GM12878 (cell line): ENCODE data around the gene HDHD3. TPM values are rescaled to one million over a fixed set of nuclear protein-coding genes. Genes with fewer than 3 reads are reported as not detected.

Source experiments
- ATAC-seq: fragments of 200-7000 bp; cut with Tn5 transposase; 3 replicates; pipeline ENCODE4 v1.9.1; 2020; ENCODE audit warnings: mild to moderate bottlenecking, moderate library complexity
- BruUV-seq: library from RNA; stranded (reverse); fragments of 400-500 nt; replicated peaks from 2 replicates; lab custom pipeline; 2021; lab: Mats Ljungman, UMichigan
- CTCF ChIA-PET: fragments of 300-600 bp; sonication (Branson Sonifier 250); formaldehyde crosslinking; extraction: SDS; loops from one replicate; lab custom pipeline; 2021; ENCODE audit warnings: inconsistent platforms; lab: Yijun Ruan, JAX
- POLR2A ChIA-PET: fragments of 350-600 bp; formaldehyde crosslinking; extraction: SDS; loops from one replicate; lab custom pipeline; 2021; ENCODE audit warnings: inconsistent platforms; lab: Charles Lee
- RAD21 ChIA-PET: fragments of 300-600 bp; sonication (Branson Sonifier 250); formaldehyde crosslinking; loops from one replicate; lab custom pipeline; 2023; ENCODE audit warnings: antibody characterized with exemption; ENCODE audit not compliant: unreplicated experiment; lab: Charles Lee
- SMC1A ChIA-PET: fragments of 300-600 bp; sonication (Branson Sonifier 250); formaldehyde crosslinking; loops from one replicate; lab custom pipeline; 2023; ENCODE audit not compliant: unreplicated experiment, uncharacterized antibody; lab: Charles Lee
- DNase-seq: peaks from one replicate; pipeline ENCODE4 v3.0.0-alpha.2; 2011; ENCODE audit warnings: low read depth, low spot score
- FAIRE-seq: peaks from 3 replicates; lab custom pipeline; 2011; peaks lifted over from hg19 to GRCh38; lab: Jason Lieb, UNC
- H2AFZ ChIP-seq: 2 replicates; pipeline ENCODE4 v1.6.0; 2011; ENCODE audit warnings: low read depth, low read length, control low read depth; ENCODE audit not compliant: control insufficient read depth
- H3K27ac ChIP-seq: 2 replicates; pipeline ENCODE4 v1.5.1; 2011; ENCODE audit warnings: control low read depth; ENCODE audit not compliant: control insufficient read depth, insufficient read depth
- H3K27me3 ChIP-seq, 2 experiments: replicated peaks in 1 of 2; 2 replicates each; pipeline versions ENCODE4 v1.6.0 to v1.6.1; 2011; ENCODE audit warnings: low read length in 1 of 2; ENCODE audit not compliant: control insufficient read depth in 2 of 2, insufficient read depth in 2 of 2
- H3K36me3 ChIP-seq, 2 experiments: 2 replicates each; pipeline ENCODE4 v1.5.1; 2011; ENCODE audit warnings: low read length in 1 of 2; ENCODE audit not compliant: control insufficient read depth in 2 of 2, insufficient read depth in 2 of 2
- H3K4me1 ChIP-seq: 2 replicates; pipeline ENCODE4 v1.6.1; 2011; ENCODE audit warnings: mild to moderate bottlenecking, low read length, moderate library complexity, mixed read lengths; ENCODE audit not compliant: control insufficient read depth, insufficient read depth
- H3K4me2 ChIP-seq: 2 replicates; pipeline ENCODE4 v1.6.0; 2011; ENCODE audit warnings: control low read depth; ENCODE audit not compliant: control insufficient read depth, insufficient read depth
- H3K4me3 ChIP-seq: fragments of 200-600 bp; sonication (generic); 2 replicates; pipeline ENCODE4 v1.5.1; 2016
- H3K79me2 ChIP-seq: 2 replicates; pipeline ENCODE4 v1.6.0; 2011; ENCODE audit warnings: low read length; ENCODE audit not compliant: control insufficient read depth, insufficient read depth
- H3K9ac ChIP-seq: 2 replicates; pipeline ENCODE4 v1.8.0; 2011; ENCODE audit warnings: low read length, control low read depth, mixed read lengths; ENCODE audit not compliant: control insufficient read depth, insufficient read depth
- H3K9me3 ChIP-seq: replicated peaks from 3 replicates; pipeline ENCODE4 v1.5.1; 2011; ENCODE audit warnings: mild to moderate bottlenecking, low read length; ENCODE audit not compliant: control insufficient read depth, insufficient read depth
- H4K20me1 ChIP-seq: 2 replicates; pipeline ENCODE4 v1.6.0; 2011; ENCODE audit not compliant: control insufficient read depth, insufficient read depth
- CBX5 ChIP-seq: sonication (generic); IDR thresholded peaks from 2 replicates; pipeline ENCODE4 v1.6.1; 2016; ENCODE audit warnings: low read depth, moderate library complexity, mild to moderate bottlenecking, inconsistent platforms
- CREM ChIP-seq: IDR thresholded peaks from 2 replicates; pipeline ENCODE4 v1.6.1; 2014; ENCODE audit warnings: antibody characterized with exemption, low read depth
- CUX1 ChIP-seq: IDR thresholded peaks from 2 replicates; pipeline ENCODE4 v1.6.1; 2012; ENCODE audit warnings: improper control_type of control experiment, low read depth, low read length; ENCODE audit not compliant: insufficient replicate concordance
- ESRRA ChIP-seq: IDR thresholded peaks from 2 replicates; pipeline ENCODE4 v1.6.1; 2012; ENCODE audit warnings: mild to moderate bottlenecking, low read length, improper control_type of control experiment
- FOXK2 ChIP-seq: fragments of 450-650 bp; IDR thresholded peaks from 2 replicates; pipeline ENCODE4 v1.6.1; 2017; ENCODE audit warnings: mild to moderate bottlenecking, moderate library complexity
- IRF4 ChIP-seq: IDR thresholded peaks from 2 replicates; pipeline ENCODE4 v1.6.1; 2011; ENCODE audit warnings: low read depth, low read length
- JUNB ChIP-seq: IDR thresholded peaks from 2 replicates; pipeline ENCODE4 v1.6.1; 2016; ENCODE audit warnings: antibody characterized with exemption, mild to moderate bottlenecking
- NFXL1 ChIP-seq: fragments of 450-650 bp; IDR thresholded peaks from 2 replicates; pipeline ENCODE4 v1.6.1; 2017; ENCODE audit warnings: antibody characterized with exemption, mild to moderate bottlenecking, borderline replicate concordance
- NR2C2 ChIP-seq: IDR thresholded peaks from 2 replicates; pipeline ENCODE4 v1.6.1; 2011; ENCODE audit warnings: borderline replicate concordance, low read depth; ENCODE audit not compliant: control insufficient read depth, insufficient read length
- NR2F1 ChIP-seq: fragments of 450-650 bp; conservative IDR thresholded peaks from 2 replicates; pipeline ENCODE4 v1.6.1; 2017; ENCODE audit warnings: mild to moderate bottlenecking
- POLR2AphosphoS5 ChIP-seq: IDR thresholded peaks from 2 replicates; pipeline ENCODE4 v1.6.1; 2011; ENCODE audit warnings: mild to moderate bottlenecking, low read length, inconsistent platforms
- SMARCA5 ChIP-seq: fragments of 450-650 bp; IDR thresholded peaks from 2 replicates; pipeline ENCODE4 v1.6.1; 2017; ENCODE audit warnings: mild to moderate bottlenecking
- STAT3 ChIP-seq: IDR thresholded peaks from 2 replicates; pipeline ENCODE4 v1.6.1; 2011; ENCODE audit warnings: low read depth, low read length, improper control_type of control experiment
- TCF3 ChIP-seq: IDR thresholded peaks from 2 replicates; pipeline ENCODE4 v1.6.1; 2012; ENCODE audit warnings: low read depth, mild to moderate bottlenecking, low read length, borderline replicate concordance; ENCODE audit not compliant: insufficient read depth
- ZNF274 ChIP-seq: IDR thresholded peaks from one replicate; pipeline ENCODE4 v1.8.0; 2011; ENCODE audit not compliant: insufficient read length, insufficient read depth
- ZNF622 ChIP-seq: fragments of 450-650 bp; IDR thresholded peaks from 2 replicates; pipeline ENCODE4 v1.6.1; 2017; ENCODE audit warnings: mild to moderate bottlenecking, inconsistent platforms
- WGBS: methylation state at CpG from one replicate; pipeline ENCODE4 v1.1.6; 2016; ENCODE audit warnings: low lambda C conversion rate; ENCODE audit not compliant: insufficient replicate concordance, insufficient coverage; ENCODE audit errors: missing lambda C conversion rate; 5-methylcytosine and 5-hydroxymethylcytosine counted together
- in situ Hi-C: fragments of 300-500 bp; cut with MboI; formaldehyde crosslinking; loops from 9 replicates; pipeline ENCODE4 v1.14.3; 2018; ENCODE audit warnings: mixed read lengths
- intact Hi-C: fragments of 100-400 bp; cut with micrococcal nuclease; formaldehyde crosslinking; loops from one replicate; pipeline ENCODE4 v1.14.2; 2022; ENCODE audit not compliant: unreplicated experiment
- polyA plus RNA-seq, 11 experiments: library from polyadenylated mRNA; depleted of rRNA in 4 of 11; unstranded in 6 of 11; stranded (reverse) in 5 of 11; fragments of >200 nt; fragmentation: Nextera tagmentation in 4 of 11; fragmentation: Illumina TruSeq in 1 of 11; extraction: Ambion mirVana in 4 of 11; extraction: Trizol in 1 of 11; gene quantifications; 1 replicate in 1 of 11; 2 replicates in 10 of 11; pipeline versions ENCODE4 v1.2.1 to v1.2.3, GENCODE V29; 2011 to 2016; ENCODE audit warnings: inconsistent platforms in 2 of 11, missing spikeins in 2 of 11, low read depth in 1 of 11
- total RNA-seq, 4 experiments: library from RNA; depleted of rRNA in 3 of 4; stranded (reverse); fragments of >200 nt in 3 of 4; fragmentation: Illumina TruSeq in 1 of 4; extraction: Trizol in 1 of 4; gene quantifications; 2 replicates each; pipeline versions ENCODE4 v1.2.1 to v1.2.3, GENCODE V29; 2013 to 2021
- TF ChIP-seq, protein P1 (sequence below): fragments of 450-650 bp; IDR thresholded peaks from 2 replicates; pipeline ENCODE4 v1.6.1; 2017; ENCODE audit warnings: mild to moderate bottlenecking

HDHD3 gene
- total and polyA plus RNA-seq, 10 of the 15 experiments (the other 5 are each of a cell fraction or from before 2014, with no cell fraction given), result 1.3 to 29.4 (median 17.9) TPM

- H3K36me3 ChIP-seq, result no peaks in the 10 kb centered on the region
- TF ChIP-seq IRF4 (no peak), CBX5 (no peak), FOXK2 (no peak), CREM (no peak), NR2C2 (no peak), NFXL1 (no peak), CUX1 (no peak), TCF3 (no peak), ZNF622 (no peak), NR2F1 (no peak), SMARCA5 (no peak), POLR2AphosphoS5 (no peak), ZNF274 (no peak), STAT3 (no peak), JUNB (no peak), ESRRA (no peak)
- TF ChIP-seq, protein P1, sequence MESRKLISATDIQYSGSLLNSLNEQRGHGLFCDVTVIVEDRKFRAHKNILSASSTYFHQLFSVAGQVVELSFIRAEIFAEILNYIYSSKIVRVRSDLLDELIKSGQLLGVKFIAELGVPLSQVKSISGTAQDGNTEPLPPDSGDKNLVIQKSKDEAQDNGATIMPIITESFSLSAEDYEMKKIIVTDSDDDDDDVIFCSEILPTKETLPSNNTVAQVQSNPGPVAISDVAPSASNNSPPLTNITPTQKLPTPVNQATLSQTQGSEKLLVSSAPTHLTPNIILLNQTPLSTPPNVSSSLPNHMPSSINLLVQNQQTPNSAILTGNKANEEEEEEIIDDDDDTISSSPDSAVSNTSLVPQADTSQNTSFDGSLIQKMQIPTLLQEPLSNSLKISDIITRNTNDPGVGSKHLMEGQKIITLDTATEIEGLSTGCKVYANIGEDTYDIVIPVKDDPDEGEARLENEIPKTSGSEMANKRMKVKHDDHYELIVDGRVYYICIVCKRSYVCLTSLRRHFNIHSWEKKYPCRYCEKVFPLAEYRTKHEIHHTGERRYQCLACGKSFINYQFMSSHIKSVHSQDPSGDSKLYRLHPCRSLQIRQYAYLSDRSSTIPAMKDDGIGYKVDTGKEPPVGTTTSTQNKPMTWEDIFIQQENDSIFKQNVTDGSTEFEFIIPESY, result no peak
- no peaks in the 10 kb centered on the region for H4K20me1 ChIP-seq
- H3K79me2 ChIP-seq, result no peaks in the 10 kb centered on the region
- no peak overlapping the region for H3K4me3 ChIP-seq
- H3K27me3 ChIP-seq, result no peaks in the 10 kb centered on the region
- ChIA-PET RAD21 (no interaction called here), CTCF (interaction anchor here (0.6 to 1.8 kb wide), 5 partner anchors 9 to 328 kb away, joined by 3 to 5 read pairs (median 4); no protein-coding TSS in a partner anchor), SMC1A (no interaction called here), POLR2A (no interaction called here)
- 39% methylated on average over 3 of the region's 3 CpGs for WGBS
- no peak for FAIRE-seq
- in situ Hi-C loops, result no loop called here
- no peak overlapping the region; the same call in 1 of the 2 replicates for H3K4me2 ChIP-seq
- H3K4me1 ChIP-seq, result 0 out of 2 replicates have a peak, but pooled peaks cover 2% of the 10 kb centered on the region
- DNase-seq, result no peak
- ATAC-seq, result no peak
- no peaks in the 10 kb centered on the region for H3K9me3 ChIP-seq
- BruUV-seq, result no TSS peak
- H3K9ac ChIP-seq, result no peak overlapping the region
- H3K27ac ChIP-seq, result no peak overlapping the region
- no peak overlapping the region for H2AFZ ChIP-seq
- intact Hi-C loops, result no loop called here
Measured at GRCh38 chr9:113328045-113328782, 48.6 kb downstream of the HDHD3 start.
